CD14-positive monocyte (primary cell): Measurements from ENCODE around the gene SARS1. TPM values are rescaled to one million over a fixed set of nuclear protein-coding genes. Genes with fewer than 3 reads are reported as not detected.

Source experiments
- DNase-seq, 3 donors: peaks; one replicate each; pipeline ENCODE4 v3.0.0-alpha.2; 2011 to 2022
- H2AFZ ChIP-seq: 2 replicates; pipeline ENCODE4 v1.6.0; 2012; ENCODE audit warnings: mild to moderate bottlenecking, low read depth, low read length, inconsistent platforms; ENCODE audit not compliant: insufficient read depth, poor library complexity, severe bottlenecking
- H3K27ac ChIP-seq, 2 donors: 1 replicate in 1 of 2; 2 replicates in 1 of 2; pipeline ENCODE4 v1.5.1; 2012 to 2013; ENCODE audit warnings: low read length in 2 of 2, control low read depth in 1 of 2, inconsistent platforms in 1 of 2, low read depth in 1 of 2, mild to moderate bottlenecking in 1 of 2
- H3K27me3 ChIP-seq, 2 donors: one replicate each; pipeline versions ENCODE4 v1.6.0 to v1.6.1; 2011 to 2013; ENCODE audit warnings: low read length in 2 of 2; ENCODE audit not compliant: control insufficient read depth in 2 of 2, insufficient read depth in 2 of 2
- H3K36me3 ChIP-seq, 2 donors: replicated peaks in 1 of 2; 1 replicate in 1 of 2; 2 replicates in 1 of 2; pipeline versions ENCODE4 v1.5.1 to v1.6.1; 2012 to 2013; ENCODE audit warnings: low read length in 2 of 2, control low read depth in 1 of 2, inconsistent platforms in 1 of 2, mild to moderate bottlenecking in 1 of 2; ENCODE audit not compliant: insufficient read depth in 2 of 2, control insufficient read depth in 1 of 2
- H3K4me1 ChIP-seq, 2 donors: 1 replicate in 1 of 2; 2 replicates in 1 of 2; pipeline versions ENCODE4 v1.5.1 to v1.6.1; 2012 to 2013; ENCODE audit warnings: low read length in 2 of 2, control low read depth in 1 of 2, inconsistent platforms in 1 of 2, mild to moderate bottlenecking in 1 of 2, moderate library complexity in 1 of 2; ENCODE audit not compliant: insufficient read depth in 2 of 2, control insufficient read depth in 1 of 2
- H3K4me2 ChIP-seq: replicated peaks from 2 replicates; pipeline ENCODE3; 2012; ENCODE audit warnings: low read length, moderate library complexity, mild to moderate bottlenecking; ENCODE audit not compliant: poor library complexity, severe bottlenecking; ENCODE audit errors: extremely low read depth
- H3K4me3 ChIP-seq, 3 experiments: fragments of 200-600 bp in 1 of 3; sonication (generic) in 1 of 3; replicated peaks in 1 of 3; 1 replicate in 2 of 3; 2 replicates in 1 of 3; pipeline ENCODE4 v1.5.1; 2011 to 2013; ENCODE audit warnings: low read length in 3 of 3, mild to moderate bottlenecking in 3 of 3, control low read depth in 2 of 3, low read depth in 2 of 3, inconsistent platforms in 1 of 3, moderate library complexity in 1 of 3
- H3K79me2 ChIP-seq: 2 replicates; pipeline ENCODE4 v1.6.0; 2012; ENCODE audit warnings: mild to moderate bottlenecking, control low read depth, inconsistent platforms, low read length, moderate library complexity; ENCODE audit not compliant: insufficient read depth
- H3K9ac ChIP-seq: 2 replicates; pipeline ENCODE4 v1.6.0; 2017; ENCODE audit warnings: low read length, mild to moderate bottlenecking; ENCODE audit not compliant: insufficient read depth, poor library complexity, severe bottlenecking
- H3K9me3 ChIP-seq, 2 donors: replicated peaks in 1 of 2; 1 replicate in 1 of 2; 2 replicates in 1 of 2; pipeline versions ENCODE4 v1.5.1 to v1.6.1; 2012 to 2013; ENCODE audit warnings: low read length in 2 of 2, control low read depth in 1 of 2; ENCODE audit not compliant: control insufficient read depth in 1 of 2, insufficient read depth in 1 of 2
- H4K20me1 ChIP-seq: 2 replicates; pipeline ENCODE4 v1.6.0; 2012; ENCODE audit warnings: mild to moderate bottlenecking, low read length, control low read depth, moderate library complexity; ENCODE audit not compliant: insufficient read depth
- H3K27ac Mint-ChIP-seq, 7 donors: one replicate each; pipeline ENCODE4 v1.8.0; 2020; ENCODE audit warnings: mild to moderate bottlenecking in 7 of 7, mixed read lengths in 7 of 7, moderate library complexity in 6 of 7, inconsistent platforms in 2 of 7
- H3K27me3 Mint-ChIP-seq, 3 donors: one replicate each; pipeline ENCODE4 v1.8.0; 2021 to 2022; ENCODE audit warnings: low read depth in 3 of 3, mild to moderate bottlenecking in 3 of 3, mixed read lengths in 3 of 3, moderate library complexity in 3 of 3, inconsistent platforms in 1 of 3
- H3K36me3 Mint-ChIP-seq, 2 donors: one replicate each; pipeline ENCODE4 v1.8.0; 2020; ENCODE audit warnings: mixed read lengths in 2 of 2, inconsistent platforms in 1 of 2, mild to moderate bottlenecking in 1 of 2
- H3K4me1 Mint-ChIP-seq: one replicate; pipeline ENCODE4 v1.8.0; 2020; ENCODE audit warnings: mild to moderate bottlenecking, mixed read lengths
- H3K4me3 Mint-ChIP-seq, 2 donors: one replicate each; pipeline ENCODE4 v1.8.0; 2020; ENCODE audit warnings: mild to moderate bottlenecking in 2 of 2, mixed read lengths in 2 of 2, moderate library complexity in 1 of 2
- H3K9me3 Mint-ChIP-seq, 7 donors: one replicate each; pipeline ENCODE4 v1.8.0; 2020 to 2022; ENCODE audit warnings: mixed read lengths in 7 of 7, mild to moderate bottlenecking in 6 of 7, moderate library complexity in 6 of 7, inconsistent platforms in 2 of 7
- WGBS: methylation state at CpG from one replicate; pipeline ENCODE4 v1.1.5; 2013; ENCODE audit warnings: missing lambda C conversion rate; ENCODE audit not compliant: insufficient coverage; 5-methylcytosine and 5-hydroxymethylcytosine counted together
- intact Hi-C, 2 donors: fragments of 100-400 bp; cut with micrococcal nuclease; formaldehyde crosslinking; loops; one replicate each; pipeline versions ENCODE4 v1.15.0 to v1.15.1; 2023
- polyA plus RNA-seq, 3 donors: library from polyadenylated mRNA; depleted of rRNA in 1 of 3; unstranded in 2 of 3; stranded (reverse) in 1 of 3; fragments of 300-500 nt in 2 of 3; fragments of >200 nt in 1 of 3; fragmentation: Illumina TruSeq in 2 of 3; gene quantifications; 1 replicate in 2 of 3; 2 replicates in 1 of 3; pipeline ENCODE4 v1.2.3, GENCODE V29; 2012 to 2021
- TF ChIP-seq, protein P1 (sequence below): fragments of 200-600 bp; IDR thresholded peaks from one replicate; pipeline ENCODE4 v1.8.0; 2022; ENCODE audit warnings: antibody characterized with exemption, mild to moderate bottlenecking

Gene SARS1
- polyA plus RNA-seq, 3 donors = 70.1 to 107 (median 99.1) TPM

DNA sequence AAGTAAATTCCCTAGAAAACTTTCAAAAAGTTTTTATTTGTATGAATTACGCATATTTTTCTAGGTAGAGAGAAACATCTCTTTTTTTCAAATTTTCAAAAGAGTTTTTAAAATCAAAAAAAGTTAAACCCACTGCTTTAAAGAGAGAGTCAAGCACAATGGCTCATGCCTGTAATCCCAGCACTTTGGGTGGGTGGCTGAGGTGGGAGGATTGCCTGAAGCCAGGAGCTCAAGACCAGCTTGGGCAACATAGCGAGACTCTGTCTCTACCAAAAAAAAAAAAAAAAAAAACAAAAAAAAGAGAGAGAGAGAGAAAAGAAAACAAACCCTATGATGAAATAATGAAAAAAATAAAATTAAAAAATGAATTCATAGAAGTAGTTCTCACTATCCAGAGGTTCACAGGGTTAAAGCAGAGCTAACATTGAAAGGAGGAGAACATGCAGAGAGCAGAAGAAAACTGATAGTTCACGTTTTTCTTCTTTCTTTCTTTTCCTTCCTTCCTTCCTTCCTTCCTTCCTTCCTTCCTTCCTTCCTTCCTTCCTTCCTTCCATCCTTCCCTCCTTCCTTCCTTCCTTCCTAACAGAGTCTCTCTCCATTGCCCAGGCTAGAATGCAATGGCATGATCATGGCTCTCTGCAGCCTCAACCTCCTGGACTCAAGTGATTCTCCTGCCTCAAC lies 30.5 kb upstream of the SARS1 start:
- H3K4me1 Mint-ChIP-seq = peaks cover 42% of the 10 kb centered on the region
- H3K27ac ChIP-seq = no peak overlapping the region
- H3K27ac Mint-ChIP-seq = peak overlapping the region in 3 of 7 donors; percentile 18 to 33 (median 25)
- H3K9me3 ChIP-seq = no peaks in the 10 kb centered on the region
- H3K27me3 ChIP-seq = no peaks in the 10 kb centered on the region
- H3K9me3 Mint-ChIP-seq = peaks cover 0 to 2% (median 0%) of the 10 kb centered on the region in 7 donors
- H3K4me3 Mint-ChIP-seq = no peak overlapping the region
- intact Hi-C loops = no loop called here
- H4K20me1 ChIP-seq = no peaks in the 10 kb centered on the region
- no peak overlapping the region for H3K4me3 ChIP-seq
- H3K79me2 ChIP-seq = no peaks in the 10 kb centered on the region
- DNase-seq = no peak
- 0% methylated on average over 1 of the region's 3 CpGs for WGBS
- no peaks in the 10 kb centered on the region for H3K36me3 ChIP-seq
- H3K27me3 Mint-ChIP-seq = peaks cover 3 to 14% (median 4%) of the 10 kb centered on the region in 3 donors
- no peak overlapping the region for H2AFZ ChIP-seq
- TF ChIP-seq, protein P1, sequence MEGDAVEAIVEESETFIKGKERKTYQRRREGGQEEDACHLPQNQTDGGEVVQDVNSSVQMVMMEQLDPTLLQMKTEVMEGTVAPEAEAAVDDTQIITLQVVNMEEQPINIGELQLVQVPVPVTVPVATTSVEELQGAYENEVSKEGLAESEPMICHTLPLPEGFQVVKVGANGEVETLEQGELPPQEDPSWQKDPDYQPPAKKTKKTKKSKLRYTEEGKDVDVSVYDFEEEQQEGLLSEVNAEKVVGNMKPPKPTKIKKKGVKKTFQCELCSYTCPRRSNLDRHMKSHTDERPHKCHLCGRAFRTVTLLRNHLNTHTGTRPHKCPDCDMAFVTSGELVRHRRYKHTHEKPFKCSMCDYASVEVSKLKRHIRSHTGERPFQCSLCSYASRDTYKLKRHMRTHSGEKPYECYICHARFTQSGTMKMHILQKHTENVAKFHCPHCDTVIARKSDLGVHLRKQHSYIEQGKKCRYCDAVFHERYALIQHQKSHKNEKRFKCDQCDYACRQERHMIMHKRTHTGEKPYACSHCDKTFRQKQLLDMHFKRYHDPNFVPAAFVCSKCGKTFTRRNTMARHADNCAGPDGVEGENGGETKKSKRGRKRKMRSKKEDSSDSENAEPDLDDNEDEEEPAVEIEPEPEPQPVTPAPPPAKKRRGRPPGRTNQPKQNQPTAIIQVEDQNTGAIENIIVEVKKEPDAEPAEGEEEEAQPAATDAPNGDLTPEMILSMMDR = no peak
- H3K4me1 ChIP-seq = peaks cover 27 to 43% of the 10 kb centered on the region in 2 donors
- no peak overlapping the region for H3K9ac ChIP-seq
- no peak overlapping the region for H3K4me2 ChIP-seq
- H3K36me3 Mint-ChIP-seq = no peaks in the 10 kb centered on the region

DNA sequence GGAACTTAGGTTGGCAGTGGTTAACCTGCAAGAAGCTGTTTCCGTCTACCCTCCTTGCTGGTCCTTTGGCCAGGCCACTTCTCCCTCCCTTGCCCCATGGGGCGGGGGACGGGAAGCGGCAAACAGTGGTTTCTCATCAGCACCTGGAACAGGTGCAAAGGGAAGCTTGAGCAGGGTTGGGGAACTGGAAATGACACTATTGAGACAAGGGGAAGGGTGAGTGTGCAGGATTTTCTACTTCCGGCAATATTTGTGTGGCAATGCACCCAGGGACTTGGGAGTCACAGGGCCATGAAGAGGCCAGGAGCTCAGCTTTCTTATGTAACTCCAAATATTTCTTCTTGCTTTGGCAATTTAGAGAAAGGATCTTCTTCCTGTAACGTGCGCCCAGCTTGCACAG lies 29.0 kb upstream of the SARS1 start:
- WGBS = 20% methylated on average over 1 of the region's 7 CpGs
- TF ChIP-seq, protein P1 = no peak
- no peak overlapping the region for H3K4me3 ChIP-seq
- Mint-ChIP-seq H3K27ac (peak overlapping the region in 6 of 7 donors; percentile 77 to 94 (median 92)), H3K4me1 (peaks cover 53% of the 10 kb centered on the region), H3K27me3 (peaks cover 0 to 14% (median 6%) of the 10 kb centered on the region in 3 donors), H3K4me3 (peak overlapping the region in 1 of 2 donors; percentile 70), H3K36me3 (no peaks in the 10 kb centered on the region), H3K9me3 (no peaks in the 10 kb centered on the region)
- H3K79me2 ChIP-seq = no peaks in the 10 kb centered on the region
- H3K27ac ChIP-seq = peak overlapping the region; percentile 65 to 76
- no peaks in the 10 kb centered on the region for H3K36me3 ChIP-seq
- no peaks in the 10 kb centered on the region for H4K20me1 ChIP-seq
- H3K9ac ChIP-seq = no peak overlapping the region
- peaks cover 34 to 52% of the 10 kb centered on the region in 2 donors for H3K4me1 ChIP-seq
- no peaks in the 10 kb centered on the region for H3K9me3 ChIP-seq
- H2AFZ ChIP-seq = no peak overlapping the region
- DNase-seq = peak; percentile 57 to 86 (median 76)
- H3K27me3 ChIP-seq = no peaks in the 10 kb centered on the region
- intact Hi-C loops = loop anchor here in 1 of 2 donors (2.0 kb wide), 1 partner anchor 72 kb away; a partner anchor contains a TSS
- peak overlapping the region; percentile 29 for H3K4me2 ChIP-seq
